ENCODE measurements around the gene CCDC85A.

The CCDC85A gene

GRCh38 chr2:56295666-56296065 is 111.9 kb downstream of the CCDC85A start:
- Mint-ChIP-seq H3K4me1 (no peaks in the 10 kb centered on the region), H3K4me3 (no peak overlapping the region), H3K27ac (no peak overlapping the region), H3K27me3 (no peaks in the 10 kb centered on the region), H3K9me3 (peaks cover 9% of the 10 kb centered on the region), H3K36me3 (no peaks in the 10 kb centered on the region)

DNA sequence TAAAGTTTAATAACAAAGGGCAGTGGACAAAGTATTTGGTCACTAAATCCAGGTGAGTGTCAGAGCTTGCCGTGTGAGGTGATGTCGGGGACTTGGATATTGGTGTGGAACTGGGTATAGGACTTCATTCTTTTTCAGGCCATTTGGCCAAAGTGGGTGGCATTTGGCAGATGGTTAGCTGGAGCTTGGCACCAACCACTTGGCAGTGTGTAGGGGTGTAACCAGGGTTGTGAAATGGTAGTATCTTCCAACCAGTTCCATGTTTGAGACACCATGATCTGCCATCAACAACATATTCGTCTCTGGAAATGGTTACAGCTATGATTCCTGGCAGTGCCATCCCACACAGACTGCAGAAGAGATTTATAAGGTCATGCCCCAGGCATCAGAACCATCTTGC is 113.9 kb downstream of the CCDC85A start:
- H3K27me3 Mint-ChIP-seq: no peaks in the 10 kb centered on the region

DNA sequence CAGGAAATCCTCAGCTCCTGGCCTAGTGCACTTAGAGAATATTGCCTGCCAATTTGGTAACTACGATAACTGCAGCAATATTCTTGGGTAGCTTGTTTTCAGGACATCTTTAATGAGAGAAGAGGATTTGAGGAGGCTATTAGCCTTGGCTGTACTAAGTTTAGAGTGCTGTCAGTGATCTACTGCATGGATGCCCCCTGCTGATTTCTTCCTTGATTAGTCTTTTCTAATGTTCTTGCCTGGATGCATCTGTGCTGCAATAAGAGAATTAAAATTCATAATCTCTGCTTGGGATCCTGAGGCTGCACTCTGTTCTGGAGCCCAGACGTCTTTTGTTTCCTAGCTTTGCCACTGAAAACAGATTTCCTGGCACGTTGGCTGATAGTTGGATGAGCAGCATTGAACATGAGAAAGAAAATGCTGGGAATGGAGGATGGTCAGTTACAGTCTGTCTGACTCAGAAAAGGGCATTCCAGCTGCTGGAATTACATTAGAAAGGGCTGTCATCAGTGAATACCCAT is 115.4 kb downstream of the CCDC85A start:
- no peaks in the 10 kb centered on the region for H3K27me3 Mint-ChIP-seq
- H3K9me3 Mint-ChIP-seq: no peaks in the 10 kb centered on the region
- no peaks in the 10 kb centered on the region for H3K4me1 Mint-ChIP-seq
- no peaks in the 10 kb centered on the region for H3K36me3 Mint-ChIP-seq
- H3K27ac Mint-ChIP-seq: no peak overlapping the region
- H3K4me3 Mint-ChIP-seq: no peak overlapping the region

More for the DNA sequence above, 113.9 kb downstream of the CCDC85A start:
- no peaks in the 10 kb centered on the region for H3K9me3 Mint-ChIP-seq
- no peak overlapping the region for H3K4me3 Mint-ChIP-seq
- no peak overlapping the region for H3K27ac Mint-ChIP-seq
- H3K4me1 Mint-ChIP-seq: no peaks in the 10 kb centered on the region
- H3K36me3 Mint-ChIP-seq: no peaks in the 10 kb centered on the region

- Mint-ChIP-seq H3K27ac (no peak overlapping the region), H3K4me3 (no peak overlapping the region), H3K4me1 (no peaks in the 10 kb centered on the region), H3K36me3 (no peaks in the 10 kb centered on the region), H3K27me3 (no peaks in the 10 kb centered on the region), H3K9me3 (no peaks in the 10 kb centered on the region)
Observed at GRCh38 chr2:56309626-56310170, 125.9 kb downstream of the CCDC85A start.

GRCh38 chr2:56313500-56313921 is 129.7 kb downstream of the CCDC85A start:
- H3K4me3 Mint-ChIP-seq: no peak overlapping the region
- no peaks in the 10 kb centered on the region for H3K4me1 Mint-ChIP-seq
- H3K36me3 Mint-ChIP-seq: no peaks in the 10 kb centered on the region
- H3K27me3 Mint-ChIP-seq: no peaks in the 10 kb centered on the region
- H3K9me3 Mint-ChIP-seq: no peaks in the 10 kb centered on the region
- no peak overlapping the region for H3K27ac Mint-ChIP-seq

GRCh38 chr2:56314371-56314770 is 130.6 kb downstream of the CCDC85A start:
- no peak overlapping the region for H3K4me3 Mint-ChIP-seq
- H3K9me3 Mint-ChIP-seq: no peaks in the 10 kb centered on the region

DNA sequence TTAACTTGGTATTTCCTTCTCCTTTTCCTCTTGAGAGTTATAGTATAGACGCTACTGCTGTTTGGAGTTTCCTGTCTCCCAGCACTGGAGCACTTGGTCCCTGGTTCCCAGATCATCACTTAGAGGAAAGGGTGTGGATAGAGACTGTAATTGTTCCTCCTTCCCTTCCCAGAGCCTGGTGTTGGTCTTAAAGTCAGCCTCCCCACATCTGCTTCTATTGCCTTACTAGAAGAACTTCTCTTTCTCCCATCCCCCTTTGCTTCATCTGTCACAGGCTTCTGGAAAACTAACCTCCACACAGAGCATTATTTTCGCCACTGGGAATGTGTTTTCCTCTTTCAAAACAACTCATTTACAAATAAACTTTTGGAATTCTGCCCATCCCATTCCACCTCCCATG is 131.0 kb downstream of the CCDC85A start:
- Mint-ChIP-seq H3K27ac (no peak overlapping the region), H3K9me3 (no peaks in the 10 kb centered on the region), H3K4me1 (no peaks in the 10 kb centered on the region), H3K27me3 (no peaks in the 10 kb centered on the region), H3K4me3 (no peak overlapping the region), H3K36me3 (no peaks in the 10 kb centered on the region)

More at GRCh38 chr2:56314371-56314770, 130.6 kb downstream of the CCDC85A start:
- H3K27me3 Mint-ChIP-seq: no peaks in the 10 kb centered on the region
- no peaks in the 10 kb centered on the region for H3K4me1 Mint-ChIP-seq
- no peak overlapping the region for H3K27ac Mint-ChIP-seq
- H3K36me3 Mint-ChIP-seq: no peaks in the 10 kb centered on the region

GRCh38 chr2:56315376-56315775 is 131.6 kb downstream of the CCDC85A start:
- Mint-ChIP-seq H3K4me1 (no peaks in the 10 kb centered on the region), H3K4me3 (no peak overlapping the region), H3K9me3 (no peaks in the 10 kb centered on the region)

DNA sequence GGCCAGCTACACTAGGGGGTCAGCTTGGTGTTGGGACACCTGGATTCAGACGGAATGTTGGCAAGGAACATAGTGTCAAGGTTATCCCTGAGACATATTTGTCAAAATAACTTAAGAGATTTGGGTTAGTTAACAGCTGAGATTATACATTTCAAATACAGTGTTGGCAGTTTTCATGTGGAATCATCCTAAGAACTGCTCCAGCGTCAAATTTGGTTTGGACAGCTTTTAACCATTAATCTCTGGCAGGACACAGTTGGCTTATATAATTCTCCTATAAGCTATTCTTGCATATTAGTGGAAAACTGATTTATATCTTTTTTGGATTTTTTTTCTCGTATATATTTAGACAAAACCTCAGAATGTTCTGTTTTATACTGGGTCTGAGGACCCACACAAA is 132.2 kb downstream of the CCDC85A start:
- no peaks in the 10 kb centered on the region for H3K27me3 Mint-ChIP-seq
- H3K4me1 Mint-ChIP-seq: no peaks in the 10 kb centered on the region
- H3K27ac Mint-ChIP-seq: no peak overlapping the region
- H3K9me3 Mint-ChIP-seq: no peaks in the 10 kb centered on the region
- no peaks in the 10 kb centered on the region for H3K36me3 Mint-ChIP-seq
- H3K4me3 Mint-ChIP-seq: no peak overlapping the region

More at GRCh38 chr2:56315376-56315775, 131.6 kb downstream of the CCDC85A start:
- Mint-ChIP-seq H3K36me3 (no peaks in the 10 kb centered on the region), H3K27me3 (no peaks in the 10 kb centered on the region), H3K27ac (no peak overlapping the region)

- Mint-ChIP-seq H3K36me3 (no peaks in the 10 kb centered on the region), H3K27me3 (no peaks in the 10 kb centered on the region), H3K4me1 (no peaks in the 10 kb centered on the region), H3K4me3 (no peak overlapping the region), H3K27ac (no peak overlapping the region), H3K9me3 (no peaks in the 10 kb centered on the region)
Observed at GRCh38 chr2:56318147-56318546, 134.4 kb downstream of the CCDC85A start.

- H3K27me3 Mint-ChIP-seq: no peaks in the 10 kb centered on the region
- no peak overlapping the region for H3K27ac Mint-ChIP-seq
- no peaks in the 10 kb centered on the region for H3K4me1 Mint-ChIP-seq
- H3K4me3 Mint-ChIP-seq: no peak overlapping the region
- H3K36me3 Mint-ChIP-seq: no peaks in the 10 kb centered on the region
- H3K9me3 Mint-ChIP-seq: no peaks in the 10 kb centered on the region
Observed at GRCh38 chr2:56325661-56326345, 142.0 kb downstream of the CCDC85A start.

- no peak overlapping the region for H3K4me3 Mint-ChIP-seq
Observed at GRCh38 chr2:56326346-56326741, 142.6 kb downstream of the CCDC85A start.

GRCh38 chr2:56331810-56332209 is 148.0 kb downstream of the CCDC85A start:
- no peaks in the 10 kb centered on the region for H3K4me1 Mint-ChIP-seq
- H3K36me3 Mint-ChIP-seq: no peaks in the 10 kb centered on the region
- H3K27ac Mint-ChIP-seq: no peak overlapping the region
- H3K4me3 Mint-ChIP-seq: no peak overlapping the region
- no peaks in the 10 kb centered on the region for H3K27me3 Mint-ChIP-seq
- H3K9me3 Mint-ChIP-seq: no peaks in the 10 kb centered on the region

More at GRCh38 chr2:56326346-56326741, 142.6 kb downstream of the CCDC85A start:
- H3K9me3 Mint-ChIP-seq: no peaks in the 10 kb centered on the region
- no peaks in the 10 kb centered on the region for H3K36me3 Mint-ChIP-seq
- H3K4me1 Mint-ChIP-seq: no peaks in the 10 kb centered on the region
- no peaks in the 10 kb centered on the region for H3K27me3 Mint-ChIP-seq
- H3K27ac Mint-ChIP-seq: no peak overlapping the region

DNA sequence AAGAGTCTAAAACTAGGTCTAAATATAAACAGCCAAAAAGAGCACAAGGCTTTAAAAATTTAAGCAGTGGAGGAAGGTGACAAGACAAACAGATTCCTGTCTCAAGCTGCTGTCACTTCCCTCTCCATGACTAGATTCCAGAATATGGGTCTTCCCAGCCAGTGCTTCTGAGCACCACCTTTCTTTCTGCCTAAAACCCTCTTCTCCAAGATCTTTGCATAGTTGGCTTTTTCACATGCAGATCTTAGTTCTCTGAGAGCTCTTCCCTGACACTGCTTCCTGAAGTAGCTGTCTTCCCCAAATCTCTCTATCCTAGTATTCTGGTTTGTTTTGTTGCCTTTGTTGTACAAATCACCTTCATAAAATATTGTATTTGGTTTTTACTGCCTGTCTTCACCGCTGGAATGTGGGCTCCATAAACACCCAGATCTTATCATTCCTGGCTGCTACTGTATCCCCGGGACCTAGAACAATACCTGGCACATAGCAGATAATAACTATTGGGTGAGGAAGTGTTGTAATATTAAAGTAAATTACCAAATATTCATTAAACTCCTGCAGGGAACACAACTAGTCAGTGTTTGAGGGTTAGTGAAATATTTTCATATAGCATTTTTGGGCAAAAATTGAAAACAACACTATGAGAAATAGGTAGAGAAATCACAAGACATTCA is 150.2 kb downstream of the CCDC85A start:
- no peaks in the 10 kb centered on the region for H3K36me3 Mint-ChIP-seq
- no peaks in the 10 kb centered on the region for H3K9me3 Mint-ChIP-seq
- no peak overlapping the region for H3K27ac Mint-ChIP-seq
- H3K4me1 Mint-ChIP-seq: no peaks in the 10 kb centered on the region
- no peak overlapping the region for H3K4me3 Mint-ChIP-seq
- no peaks in the 10 kb centered on the region for H3K27me3 Mint-ChIP-seq

- H3K9me3 Mint-ChIP-seq: no peaks in the 10 kb centered on the region
- no peaks in the 10 kb centered on the region for H3K27me3 Mint-ChIP-seq
- no peaks in the 10 kb centered on the region for H3K4me1 Mint-ChIP-seq
- H3K36me3 Mint-ChIP-seq: no peaks in the 10 kb centered on the region
- no peak overlapping the region for H3K4me3 Mint-ChIP-seq
- H3K27ac Mint-ChIP-seq: no peak overlapping the region
Observed at GRCh38 chr2:56334622-56335021, 150.8 kb downstream of the CCDC85A start.

DNA sequence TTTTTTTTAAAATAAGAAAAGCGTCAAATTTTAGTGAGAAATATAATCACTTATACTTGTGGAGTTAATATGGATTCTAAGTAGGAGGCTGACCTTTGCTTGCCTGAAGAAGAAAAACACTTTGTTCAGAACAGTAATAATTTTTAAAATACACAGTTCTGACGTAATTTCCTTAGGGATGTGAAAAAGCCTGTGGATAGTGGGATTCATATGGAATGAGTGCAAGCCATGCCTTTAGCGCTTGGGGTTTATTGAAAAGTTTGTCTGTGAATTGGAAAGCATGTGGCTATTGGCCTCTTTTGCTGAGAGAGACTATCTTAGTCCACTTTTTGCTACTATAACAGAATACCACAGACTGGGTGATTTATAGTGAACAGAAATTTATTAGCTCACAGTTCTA is 151.3 kb downstream of the CCDC85A start:
- no peak overlapping the region for H3K4me3 Mint-ChIP-seq
- H3K27ac Mint-ChIP-seq: no peak overlapping the region
- no peaks in the 10 kb centered on the region for H3K36me3 Mint-ChIP-seq
- no peaks in the 10 kb centered on the region for H3K4me1 Mint-ChIP-seq
- no peaks in the 10 kb centered on the region for H3K27me3 Mint-ChIP-seq
- no peaks in the 10 kb centered on the region for H3K9me3 Mint-ChIP-seq

All from activated naive CD4-positive, alpha-beta T cell treated with anti-CD3 and anti-CD28 coated beads, Interleukin-2, amount 50 U/mL, for 24 hours (primary cell).